ENCODE data around the gene MAP1B.
A peak's percentile ranks its signal among the peaks of the same experiment; 100 is the strongest.
"Not testable (repeated sequence)": the region's sequence is repeated elsewhere in the genome, so short reads cannot be mapped to it uniquely, and the experiment has no call there.

MAP1B gene

GRCh38 chr5:72076621-72077300 lies 30.5 kb upstream of the MAP1B start:
- Histone ChIP-seq H3K4me1 (ENCODE audit: control insufficient read depth, insufficient read depth, low read length) (no peaks in the 10 kb centered on the region), H3K27me3 (ENCODE audit: control insufficient read depth, insufficient read depth, low read length) (no peaks in the 10 kb centered on the region), H3K9ac (ENCODE audit: low read length) (no peak overlapping the region), H3K36me3 (ENCODE audit: control insufficient read depth, insufficient read depth, low read length) (no peaks in the 10 kb centered on the region), H3K9me3 (ENCODE audit: control insufficient read depth, low read length) (no peaks in the 10 kb centered on the region), H3K4me3 (ENCODE audit: low read length) (no peak overlapping the region)

GRCh38 chr5:72077390-72077789 lies 29.9 kb upstream of the MAP1B start:
- H3K4me3 ChIP-seq (ENCODE audit: low read length), result no peak overlapping the region

DNA sequence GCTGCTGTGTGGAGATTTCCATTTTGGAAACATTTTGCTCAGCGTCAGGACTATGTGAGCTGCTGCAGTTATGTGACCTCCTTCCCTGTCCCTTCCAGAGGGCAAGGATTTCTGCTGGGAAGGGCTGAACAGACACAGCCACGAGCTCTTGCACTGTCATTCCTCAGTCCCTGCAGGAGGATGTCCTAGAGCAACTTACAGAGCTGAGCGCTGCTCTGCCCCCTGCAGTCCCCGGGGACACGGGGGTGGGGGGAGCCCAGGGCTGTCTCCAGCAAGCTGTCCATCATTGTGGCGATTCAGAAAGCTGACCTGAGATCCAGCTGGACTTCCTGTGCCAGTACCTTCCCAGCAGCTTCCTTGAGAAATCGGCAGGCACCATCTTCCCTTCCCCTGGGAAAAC lies 28.0 kb upstream of the MAP1B start:
- Histone ChIP-seq H3K9ac (ENCODE audit: low read length) (no peak overlapping the region), H3K27me3 (ENCODE audit: control insufficient read depth, insufficient read depth, low read length) (no peaks in the 10 kb centered on the region), H3K4me3 (ENCODE audit: low read length) (no peak overlapping the region), H3K36me3 (ENCODE audit: control insufficient read depth, insufficient read depth, low read length) (no peaks in the 10 kb centered on the region), H3K9me3 (ENCODE audit: control insufficient read depth, low read length) (no peaks in the 10 kb centered on the region), H3K4me1 (ENCODE audit: control insufficient read depth, insufficient read depth, low read length) (no peaks in the 10 kb centered on the region)

More at GRCh38 chr5:72077390-72077789, 29.9 kb upstream of the MAP1B start:
- H3K27me3 ChIP-seq (ENCODE audit: control insufficient read depth, insufficient read depth, low read length), result no peaks in the 10 kb centered on the region
- H3K9ac ChIP-seq (ENCODE audit: low read length), result no peak overlapping the region
- H3K9me3 ChIP-seq (ENCODE audit: control insufficient read depth, low read length), result no peaks in the 10 kb centered on the region
- H3K36me3 ChIP-seq (ENCODE audit: control insufficient read depth, insufficient read depth, low read length), result no peaks in the 10 kb centered on the region
- no peaks in the 10 kb centered on the region for H3K4me1 ChIP-seq (ENCODE audit: control insufficient read depth, insufficient read depth, low read length)

DNA sequence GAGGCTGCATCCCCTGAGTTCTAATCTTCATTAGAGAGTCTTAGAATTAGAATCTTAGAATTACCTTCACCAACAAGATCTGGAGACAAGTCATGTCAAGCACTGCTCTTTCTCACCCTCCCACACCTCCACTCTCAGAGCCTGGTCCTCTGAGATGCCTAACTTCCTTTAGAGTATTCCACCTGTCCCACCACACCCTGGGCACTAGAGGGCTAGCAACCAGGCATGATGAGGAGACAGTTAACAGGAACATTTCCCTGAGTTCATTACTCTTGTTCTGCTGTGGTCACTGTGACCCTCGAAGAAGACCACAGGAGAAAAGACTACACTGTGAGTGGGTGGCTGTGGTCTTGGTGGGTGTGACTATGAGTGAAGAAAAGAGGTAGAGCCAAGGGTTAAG lies 25.2 kb upstream of the MAP1B start:
- no peaks in the 10 kb centered on the region for H3K9me3 ChIP-seq (ENCODE audit: control insufficient read depth, low read length)
- H3K4me3 ChIP-seq (ENCODE audit: low read length), result no peak overlapping the region
- H3K27me3 ChIP-seq (ENCODE audit: control insufficient read depth, insufficient read depth, low read length), result no peaks in the 10 kb centered on the region
- H3K9ac ChIP-seq (ENCODE audit: low read length), result no peak overlapping the region
- no peaks in the 10 kb centered on the region for H3K4me1 ChIP-seq (ENCODE audit: control insufficient read depth, insufficient read depth, low read length)
- no peaks in the 10 kb centered on the region for H3K36me3 ChIP-seq (ENCODE audit: control insufficient read depth, insufficient read depth, low read length)

GRCh38 chr5:72084876-72085275 lies 22.4 kb upstream of the MAP1B start:
- Histone ChIP-seq H3K27me3 (ENCODE audit: control insufficient read depth, insufficient read depth, low read length) (no peaks in the 10 kb centered on the region), H3K9ac (ENCODE audit: low read length) (no peak overlapping the region), H3K4me3 (ENCODE audit: low read length) (no peak overlapping the region), H3K36me3 (ENCODE audit: control insufficient read depth, insufficient read depth, low read length) (no peaks in the 10 kb centered on the region), H3K4me1 (ENCODE audit: control insufficient read depth, insufficient read depth, low read length) (no peaks in the 10 kb centered on the region), H3K9me3 (ENCODE audit: control insufficient read depth, low read length) (no peaks in the 10 kb centered on the region)

DNA sequence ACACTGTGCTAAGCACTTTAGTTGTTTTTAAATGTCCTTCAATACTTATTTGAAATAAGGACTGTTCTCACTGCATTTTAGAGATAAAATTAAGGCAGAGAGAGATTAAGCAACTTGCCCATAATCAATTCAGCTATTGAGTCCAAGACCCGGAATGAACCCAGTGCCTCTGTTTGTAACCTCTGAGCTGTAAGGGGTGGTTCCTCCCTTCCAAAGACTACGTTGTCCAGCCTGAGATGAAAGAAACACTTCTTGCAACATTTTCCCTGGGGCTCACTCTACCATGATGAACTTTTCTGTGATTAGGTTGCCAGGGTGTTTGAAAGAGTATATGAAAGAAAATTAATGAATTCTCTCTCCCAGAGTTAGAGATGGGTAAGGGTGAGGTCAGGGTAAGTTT lies 22.0 kb upstream of the MAP1B start:
- Histone ChIP-seq H3K27me3 (ENCODE audit: control insufficient read depth, insufficient read depth, low read length) (no peaks in the 10 kb centered on the region), H3K4me3 (ENCODE audit: low read length) (no peak overlapping the region), H3K9ac (ENCODE audit: low read length) (no peak overlapping the region), H3K4me1 (ENCODE audit: control insufficient read depth, insufficient read depth, low read length) (no peaks in the 10 kb centered on the region), H3K36me3 (ENCODE audit: control insufficient read depth, insufficient read depth, low read length) (no peaks in the 10 kb centered on the region), H3K9me3 (ENCODE audit: control insufficient read depth, low read length) (no peaks in the 10 kb centered on the region)

DNA sequence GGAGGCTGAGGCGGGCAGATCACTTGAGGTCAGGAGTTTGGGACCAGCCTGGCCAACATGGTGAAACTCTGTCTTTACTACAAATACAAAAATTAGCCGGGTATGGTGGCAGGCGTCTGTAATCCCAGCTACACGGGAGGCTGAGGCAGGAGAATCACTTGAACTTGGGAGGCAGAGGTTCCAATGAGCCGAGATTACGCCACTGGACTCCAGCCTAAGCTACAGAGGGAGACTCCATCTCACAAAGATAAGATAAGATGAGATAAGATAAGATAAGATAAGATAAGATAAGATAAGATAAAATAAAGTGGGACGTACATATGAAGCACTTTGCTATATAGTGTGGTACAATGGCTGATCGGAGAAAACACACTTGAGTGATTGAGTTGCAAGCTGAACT lies 17.6 kb upstream of the MAP1B start:
- H3K36me3 ChIP-seq (ENCODE audit: control insufficient read depth, insufficient read depth, low read length); H3K4me1 ChIP-seq (ENCODE audit: control insufficient read depth, insufficient read depth, low read length); H3K9ac ChIP-seq (ENCODE audit: low read length); H3K4me3 ChIP-seq (ENCODE audit: low read length); H3K27me3 ChIP-seq (ENCODE audit: control insufficient read depth, insufficient read depth, low read length); H3K9me3 ChIP-seq (ENCODE audit: control insufficient read depth, low read length): not testable (repeated sequence)

DNA sequence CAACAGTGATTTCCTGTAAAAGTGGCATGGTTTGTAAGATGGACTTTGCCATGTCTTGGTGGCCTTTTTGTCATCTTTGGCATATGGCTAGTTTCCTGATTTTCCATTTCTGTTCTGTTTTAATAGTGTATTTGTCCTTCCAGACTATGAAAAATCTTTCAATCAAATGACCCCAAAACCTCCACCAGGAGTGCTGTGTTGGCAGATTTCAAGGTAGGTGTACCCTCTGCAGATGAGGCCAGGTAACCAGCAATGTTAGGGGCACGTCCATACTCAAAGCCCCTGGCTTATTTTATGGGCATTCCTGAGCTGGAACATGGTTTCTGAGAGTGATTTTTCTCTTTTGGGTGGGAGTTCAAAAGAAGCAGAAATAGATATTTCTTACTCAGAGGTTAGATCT lies 15.2 kb upstream of the MAP1B start:
- Histone ChIP-seq H3K36me3 (ENCODE audit: control insufficient read depth, insufficient read depth, low read length) (no peaks in the 10 kb centered on the region), H3K4me1 (ENCODE audit: control insufficient read depth, insufficient read depth, low read length) (no peaks in the 10 kb centered on the region), H3K9ac (ENCODE audit: low read length) (no peak overlapping the region)

DNA sequence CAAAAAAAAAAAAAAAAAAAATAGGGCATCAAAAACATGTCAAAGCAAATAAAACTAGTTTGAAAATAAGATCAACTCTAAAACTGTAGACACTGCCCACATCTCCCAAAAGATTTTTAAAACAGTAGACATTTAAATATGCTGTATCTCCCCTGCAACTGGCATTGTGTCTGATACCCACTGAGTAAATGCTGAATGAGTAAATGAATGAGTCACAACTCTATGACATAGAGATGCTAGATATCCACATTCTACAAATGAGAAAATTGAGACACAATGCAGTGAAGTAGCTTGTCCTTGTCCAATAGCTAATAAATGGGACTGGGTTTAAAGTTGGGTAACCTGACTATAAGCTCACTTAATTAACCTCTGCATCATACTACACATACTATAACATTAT lies 14.1 kb upstream of the MAP1B start:
- Histone ChIP-seq H3K4me1 (ENCODE audit: control insufficient read depth, insufficient read depth, low read length) (no peaks in the 10 kb centered on the region), H3K4me3 (ENCODE audit: low read length) (no peak overlapping the region), H3K27me3 (ENCODE audit: control insufficient read depth, insufficient read depth, low read length) (no peaks in the 10 kb centered on the region), H3K9ac (ENCODE audit: low read length) (no peak overlapping the region), H3K9me3 (ENCODE audit: control insufficient read depth, low read length) (no peaks in the 10 kb centered on the region), H3K36me3 (ENCODE audit: control insufficient read depth, insufficient read depth, low read length) (no peaks in the 10 kb centered on the region)

More for the DNA sequence above, 15.2 kb upstream of the MAP1B start:
- Histone ChIP-seq H3K4me3 (ENCODE audit: low read length) (no peak overlapping the region), H3K9me3 (ENCODE audit: control insufficient read depth, low read length) (no peaks in the 10 kb centered on the region), H3K27me3 (ENCODE audit: control insufficient read depth, insufficient read depth, low read length) (no peaks in the 10 kb centered on the region)

DNA sequence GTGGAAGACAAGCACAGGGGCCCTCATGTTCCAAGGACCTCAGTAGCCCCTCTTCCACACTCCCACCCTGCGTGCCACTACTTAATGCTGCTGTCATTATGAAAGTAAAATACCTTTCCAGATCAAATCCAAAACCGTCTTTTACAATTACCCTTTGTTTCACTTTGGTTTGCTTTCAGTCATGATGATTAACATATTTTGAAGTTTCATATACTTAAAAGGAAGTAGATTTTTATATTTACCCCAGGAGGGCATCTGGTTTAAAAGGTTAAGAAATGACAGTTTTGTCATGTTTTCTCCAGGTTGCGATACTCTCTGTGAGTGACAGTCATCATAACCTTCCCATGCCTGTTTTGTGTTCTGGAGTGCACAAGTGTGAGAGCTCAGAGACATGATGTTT lies 13.5 kb upstream of the MAP1B start:
- H3K4me1 ChIP-seq (ENCODE audit: control insufficient read depth, insufficient read depth, low read length), result no peaks in the 10 kb centered on the region
- H3K9ac ChIP-seq (ENCODE audit: low read length), result no peak overlapping the region
- H3K27me3 ChIP-seq (ENCODE audit: control insufficient read depth, insufficient read depth, low read length), result no peaks in the 10 kb centered on the region
- no peaks in the 10 kb centered on the region for H3K9me3 ChIP-seq (ENCODE audit: control insufficient read depth, low read length)
- H3K36me3 ChIP-seq (ENCODE audit: control insufficient read depth, insufficient read depth, low read length), result no peaks in the 10 kb centered on the region
- H3K4me3 ChIP-seq (ENCODE audit: low read length), result no peak overlapping the region

DNA sequence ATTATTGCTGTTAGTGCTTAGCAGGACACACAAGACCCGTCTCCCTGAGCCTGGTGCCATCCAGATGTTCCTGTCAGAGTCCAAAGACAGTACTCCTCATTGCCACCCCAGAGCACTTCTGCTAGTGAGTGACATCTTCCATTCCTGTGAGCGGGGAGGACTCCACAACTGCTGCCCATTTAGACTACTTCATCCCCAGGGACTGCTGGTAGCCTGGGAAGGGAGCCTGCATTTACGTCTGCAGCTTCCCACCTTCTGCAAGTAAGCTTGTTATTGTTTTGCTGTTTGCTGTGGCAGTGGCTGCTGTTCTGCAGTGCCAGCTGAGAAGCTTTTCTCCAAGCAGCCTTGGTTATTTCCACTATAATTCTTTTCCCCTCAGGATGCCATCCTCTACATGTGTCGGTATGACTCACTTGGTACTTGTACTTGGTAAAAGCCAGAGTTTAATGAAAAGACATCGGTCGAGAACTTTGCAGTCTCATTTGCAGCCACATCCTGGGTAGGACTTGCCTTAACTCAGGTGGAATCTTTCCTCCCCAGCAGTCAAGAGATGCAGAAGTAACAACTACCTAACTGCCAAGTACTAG lies 10.6 kb upstream of the MAP1B start:
- Histone ChIP-seq H3K4me3 (ENCODE audit: low read length) (no peak overlapping the region), H3K9ac (ENCODE audit: low read length) (no peak overlapping the region), H3K9me3 (ENCODE audit: control insufficient read depth, low read length) (no peaks in the 10 kb centered on the region), H3K4me1 (ENCODE audit: control insufficient read depth, insufficient read depth, low read length) (no peaks in the 10 kb centered on the region), H3K36me3 (ENCODE audit: control insufficient read depth, insufficient read depth, low read length) (no peaks in the 10 kb centered on the region), H3K27me3 (ENCODE audit: control insufficient read depth, insufficient read depth, low read length) (no peaks in the 10 kb centered on the region)

DNA sequence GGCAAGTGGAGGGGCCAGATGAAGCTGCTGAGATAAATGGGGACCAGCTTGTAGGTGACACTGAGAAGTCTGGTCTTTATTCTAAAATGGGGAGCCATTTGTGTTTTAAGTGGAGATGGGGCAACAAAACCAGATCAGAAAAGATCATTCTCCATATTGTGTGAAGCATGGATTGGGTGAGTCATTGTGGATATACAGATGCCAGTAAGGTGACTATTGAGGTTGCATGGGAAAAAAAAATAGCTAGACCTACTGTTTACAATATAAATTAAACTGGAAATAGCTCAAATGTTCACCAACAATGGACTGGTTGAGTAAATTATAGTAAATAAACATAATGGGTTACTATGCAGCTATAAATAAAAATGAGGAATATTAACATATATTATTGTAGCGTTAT lies 5.4 kb upstream of the MAP1B start:
- H3K27me3 ChIP-seq (ENCODE audit: control insufficient read depth, insufficient read depth, low read length), result peaks cover 6% of the 10 kb centered on the region
- H3K36me3 ChIP-seq (ENCODE audit: control insufficient read depth, insufficient read depth, low read length), result no peaks in the 10 kb centered on the region
- H3K9ac ChIP-seq (ENCODE audit: low read length), result no peak overlapping the region
- no peaks in the 10 kb centered on the region for H3K9me3 ChIP-seq (ENCODE audit: control insufficient read depth, low read length)
- no peak overlapping the region for H3K4me3 ChIP-seq (ENCODE audit: low read length)
- H3K4me1 ChIP-seq (ENCODE audit: control insufficient read depth, insufficient read depth, low read length), result no peaks in the 10 kb centered on the region

DNA sequence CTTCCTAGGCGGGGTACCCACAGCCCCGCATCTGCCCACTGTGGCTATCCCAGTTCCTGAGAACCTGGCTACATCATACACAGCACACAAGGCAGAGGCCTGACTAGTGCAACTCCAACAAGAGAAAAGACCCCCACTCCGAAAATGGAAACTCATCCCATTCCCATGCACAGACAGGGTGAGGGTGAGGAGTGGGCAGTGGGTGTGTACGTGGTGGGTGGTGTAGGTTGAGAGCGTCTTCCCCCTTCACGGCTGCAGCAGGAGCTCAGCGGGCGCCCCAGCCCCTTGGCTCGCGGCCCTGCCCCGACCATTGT lies 501 bp upstream of the MAP1B start:
- Histone ChIP-seq H3K27me3 (ENCODE audit: control insufficient read depth, insufficient read depth, low read length) (peaks cover 31% of the 10 kb centered on the region), H3K9ac (ENCODE audit: low read length) (peak overlapping the region; percentile 59), H3K4me1 (ENCODE audit: control insufficient read depth, insufficient read depth, low read length) (no peaks in the 10 kb centered on the region), H3K9me3 (ENCODE audit: control insufficient read depth, low read length) (no peaks in the 10 kb centered on the region), H3K4me3 (ENCODE audit: low read length) (no peak overlapping the region), H3K36me3 (ENCODE audit: control insufficient read depth, insufficient read depth, low read length) (no peaks in the 10 kb centered on the region)
